GM21390 (cell line): ENCODE measurements around the gene SLIT3.
A peak's percentile ranks its signal among the peaks of the same experiment; 100 is the strongest.

Source experiments
- ATAC-seq: cut with Tn5 transposase; IDR thresholded peaks from one replicate; pipeline ENCODE4 v1.9.1; 2021; ENCODE audit not compliant: unreplicated experiment

SLIT3 gene

DNA sequence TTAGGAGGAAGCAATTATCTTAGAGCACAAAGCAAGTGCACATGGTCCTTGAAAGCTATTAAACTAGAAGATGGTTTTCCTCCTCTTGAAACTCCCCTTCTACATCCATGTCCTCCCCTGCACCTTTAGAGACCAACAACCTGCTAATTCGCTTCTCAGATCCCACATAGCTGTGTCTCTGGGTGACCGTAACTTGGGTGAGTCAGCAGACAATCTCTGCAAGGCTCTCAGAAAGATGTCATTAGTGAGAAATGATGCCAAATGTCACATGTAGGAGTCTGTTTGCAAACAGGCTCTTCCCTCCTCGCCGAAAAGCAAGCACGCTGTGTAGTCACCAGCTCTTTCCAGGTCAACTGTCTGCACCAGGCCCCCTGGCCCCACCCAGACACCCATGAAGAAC lies 291.8 kb downstream of the SLIT3 start:
- no peak for ATAC-seq

DNA sequence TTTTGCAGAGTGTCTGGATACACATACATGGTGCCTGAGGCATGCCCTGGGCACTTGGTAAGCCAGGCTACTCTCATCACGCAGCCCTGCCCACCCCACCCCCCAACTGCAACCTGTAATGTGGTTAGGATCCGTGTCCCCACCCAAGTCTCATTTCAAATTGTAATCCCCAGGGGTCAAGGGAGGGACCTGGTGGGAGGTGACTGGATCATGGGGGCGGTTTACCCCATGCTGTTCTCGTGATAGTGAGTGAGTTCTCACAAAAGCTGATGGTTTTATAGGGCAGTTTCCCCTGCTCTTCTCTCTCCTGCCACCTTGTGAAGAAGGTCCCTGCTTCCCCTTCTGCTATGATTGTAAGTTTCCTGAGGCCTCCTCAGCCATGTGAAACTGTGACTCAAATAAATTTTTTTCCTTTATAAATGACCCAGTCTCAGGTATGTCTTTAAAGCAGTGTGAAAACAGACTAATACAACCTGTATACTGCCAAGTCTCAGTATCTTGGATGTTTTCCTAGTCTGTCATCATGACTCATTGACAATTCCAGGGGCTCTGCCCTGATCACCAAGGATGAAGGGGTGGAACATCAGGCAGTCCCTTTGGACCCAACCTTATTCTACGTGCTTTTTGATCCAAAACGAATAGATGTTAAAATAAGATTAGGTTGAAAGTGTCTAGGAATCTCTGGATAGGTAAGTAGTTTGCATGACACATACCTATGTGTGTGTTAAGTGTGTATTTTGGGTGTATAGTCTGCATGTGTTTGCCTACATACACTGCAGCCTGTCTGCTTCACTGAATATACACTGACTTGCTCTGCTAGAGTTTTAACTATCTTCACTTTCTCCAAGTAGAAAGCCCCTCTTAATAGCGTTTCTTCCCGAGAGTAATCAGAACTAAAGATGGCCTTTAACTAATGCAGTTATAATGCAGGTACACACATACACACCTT lies 293.8 kb downstream of the SLIT3 start:
- no peak for ATAC-seq

DNA sequence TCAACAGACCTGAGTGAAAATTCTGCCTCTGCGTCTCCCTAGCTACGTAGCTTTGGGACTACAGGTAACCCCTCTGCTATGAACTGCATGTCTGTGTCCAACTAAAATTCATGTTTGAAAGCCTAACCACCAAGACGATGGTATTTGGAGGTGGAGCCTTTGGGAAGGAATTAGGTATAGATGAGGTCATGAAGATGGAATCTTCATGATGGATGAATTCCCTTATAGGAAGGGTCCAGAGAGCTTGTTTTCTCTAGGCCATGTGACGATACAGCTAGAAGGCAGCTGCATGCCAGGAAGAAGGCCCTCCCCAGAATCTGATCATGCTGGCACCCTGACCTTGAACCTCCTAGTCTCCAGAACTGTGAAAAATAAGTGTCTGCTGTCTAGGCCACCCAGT lies 296.4 kb downstream of the SLIT3 start:
- ATAC-seq = no peak

DNA sequence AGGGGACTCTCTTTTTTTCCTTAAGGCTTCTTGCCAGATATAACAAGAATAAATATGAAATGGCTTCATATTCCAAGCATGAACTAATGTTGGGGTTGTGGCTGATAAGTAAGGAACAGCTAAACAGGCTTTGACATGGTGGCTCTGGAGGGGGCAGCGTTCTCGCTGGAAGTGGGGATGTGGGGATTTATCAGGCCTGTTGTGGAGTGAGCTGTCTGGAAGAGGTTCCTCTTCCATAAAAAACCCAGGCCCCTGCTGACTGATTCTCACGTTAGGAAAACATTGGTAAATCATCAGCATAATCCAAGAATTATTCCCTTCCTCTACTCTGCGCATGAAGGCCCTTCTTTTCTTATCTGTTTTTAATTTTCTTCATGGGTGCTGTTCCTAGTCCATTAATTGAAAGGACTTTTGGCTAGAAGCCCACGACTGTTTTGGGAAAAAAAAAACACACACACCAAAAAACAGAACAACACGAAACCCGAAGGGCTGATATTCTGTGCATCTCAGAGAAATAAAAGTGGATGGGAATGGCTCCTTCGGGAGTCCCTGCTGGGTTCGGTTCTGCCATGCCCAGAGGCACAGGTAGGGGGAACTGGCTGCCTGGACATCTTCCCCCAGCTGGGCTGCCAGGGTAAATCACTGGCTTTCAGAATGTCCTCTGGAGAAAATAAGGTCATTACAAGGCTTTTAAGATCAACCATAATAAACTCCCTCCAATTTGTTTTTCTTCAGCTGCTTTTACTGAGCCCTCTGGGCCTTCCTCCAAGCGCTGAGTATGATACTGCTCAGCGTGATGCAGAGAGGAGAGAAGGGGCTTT lies 297.0 kb downstream of the SLIT3 start:
- no peak for ATAC-seq

DNA sequence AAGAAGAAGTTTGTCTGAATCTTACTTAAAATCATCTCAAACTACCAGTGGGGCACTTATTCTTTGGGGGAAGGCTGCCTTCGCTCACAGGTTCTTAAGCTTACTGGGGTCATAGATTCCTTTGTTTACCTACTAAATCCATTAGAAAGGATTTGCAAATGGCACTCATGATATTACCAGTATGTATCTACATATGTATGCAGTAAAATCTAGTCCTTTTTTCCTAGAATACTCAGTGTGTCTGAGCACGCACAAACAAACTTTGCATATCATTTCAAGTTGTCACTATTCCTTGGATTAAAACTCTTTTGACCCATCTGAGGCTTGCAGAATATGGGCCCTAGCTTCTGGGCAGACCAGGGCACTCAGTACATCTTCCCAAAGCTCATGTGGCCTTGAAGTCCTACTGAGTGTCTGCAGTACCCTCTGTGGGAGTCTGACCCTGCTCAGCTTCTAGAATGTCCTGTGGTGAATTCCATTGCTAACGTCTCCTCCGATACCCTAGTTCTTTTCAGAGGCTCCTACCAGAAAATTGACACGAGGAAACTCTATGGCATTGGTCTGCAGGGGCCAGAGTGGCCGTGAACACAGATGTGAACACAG lies 297.9 kb downstream of the SLIT3 start:
- ATAC-seq = no peak

DNA sequence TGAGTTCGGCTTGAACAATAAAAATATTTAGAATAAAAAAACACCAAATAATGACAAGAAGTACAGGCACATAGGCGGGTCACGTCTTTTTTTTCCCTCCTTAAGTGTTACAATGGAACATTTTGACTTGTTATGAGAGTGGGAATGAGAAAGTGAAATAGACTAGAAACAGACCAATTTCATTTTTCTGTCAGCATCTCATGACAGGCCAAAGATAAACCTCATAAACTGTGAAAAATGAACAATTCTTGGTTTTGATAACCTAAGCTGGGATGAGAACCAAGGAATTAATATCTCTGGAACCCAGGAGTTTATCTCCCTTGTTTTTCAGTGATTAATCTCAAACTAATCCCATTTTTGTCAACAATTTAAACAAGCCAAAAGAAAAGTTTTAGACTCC lies 299.5 kb downstream of the SLIT3 start:
- no peak for ATAC-seq

DNA sequence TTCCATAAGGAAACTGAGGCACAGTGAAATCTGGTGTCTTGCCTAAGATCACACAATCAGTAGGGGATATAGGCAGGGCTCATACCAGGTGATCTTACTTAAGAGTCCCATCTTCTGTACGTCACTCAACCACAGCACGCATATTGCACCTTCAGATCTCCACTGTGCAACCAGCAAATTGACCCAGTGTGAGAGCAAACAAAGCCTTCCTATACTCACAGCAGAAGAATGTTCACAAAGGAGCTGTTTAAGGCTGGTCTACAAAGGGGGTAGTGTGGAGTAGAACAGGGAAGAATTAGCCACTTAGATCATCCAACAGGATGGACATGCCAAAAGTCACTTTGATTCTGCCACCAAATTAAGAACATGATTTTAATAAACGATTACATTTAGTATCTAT lies 305.9 kb downstream of the SLIT3 start:
- no peak for ATAC-seq

DNA sequence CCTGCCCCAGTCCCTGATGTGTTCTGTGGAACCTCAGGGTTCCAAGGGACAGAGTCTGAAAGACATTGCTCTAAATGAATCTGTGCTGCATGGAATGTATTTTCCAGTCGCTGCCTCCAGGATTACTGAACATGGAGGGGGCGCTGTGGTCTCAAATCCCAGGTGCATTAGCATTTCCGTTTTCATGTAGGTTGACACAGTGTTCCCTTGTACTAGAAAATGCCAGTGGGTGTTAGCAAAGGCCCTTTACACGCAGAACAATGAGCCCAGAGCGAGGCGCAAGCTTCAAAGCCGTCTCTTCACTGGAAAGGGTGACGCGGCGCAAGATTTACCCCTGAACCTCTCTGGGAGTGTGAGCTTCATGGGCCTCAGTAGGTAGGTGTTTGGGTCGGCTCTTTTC lies 308.3 kb downstream of the SLIT3 start:
- ATAC-seq = no peak

DNA sequence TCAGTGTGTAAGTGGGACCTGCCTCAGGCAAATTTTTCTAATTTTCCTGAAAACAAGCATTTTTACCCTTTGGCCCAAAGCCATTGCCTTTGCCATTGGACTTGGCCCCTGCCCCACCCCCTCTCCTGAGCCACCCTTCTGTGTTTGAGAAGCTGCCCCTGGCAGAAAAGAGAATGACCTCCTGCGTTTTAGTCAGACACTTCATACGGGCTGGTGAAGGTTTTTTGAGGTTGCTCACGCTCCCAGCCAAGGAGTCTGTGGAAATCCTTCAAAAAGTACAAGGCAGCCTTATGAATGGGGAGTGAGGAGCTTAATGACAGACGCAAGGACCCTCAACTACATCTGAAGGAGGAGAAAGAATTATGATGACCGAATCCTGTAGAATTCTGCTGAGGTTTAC lies 308.9 kb downstream of the SLIT3 start:
- no peak for ATAC-seq

DNA sequence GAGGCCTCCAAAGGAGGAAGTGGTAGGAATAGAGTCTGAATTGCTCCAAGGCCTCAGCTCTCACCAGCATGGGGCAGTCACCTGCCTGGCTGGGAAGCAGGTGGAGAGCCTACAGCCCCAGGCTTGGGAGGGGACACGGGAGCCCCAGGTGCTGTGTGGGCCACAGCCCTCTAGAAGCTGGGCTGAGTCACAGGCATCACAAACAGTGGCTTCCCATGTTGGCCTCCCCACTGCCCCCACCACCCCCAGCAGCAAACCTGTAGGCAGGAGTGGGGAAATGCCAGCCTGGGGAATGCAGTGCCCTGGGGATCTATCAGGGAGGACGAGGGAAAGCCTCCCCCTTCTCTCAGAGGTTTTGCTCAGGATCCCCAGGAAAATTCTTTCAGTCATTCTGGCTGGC lies 309.6 kb downstream of the SLIT3 start:
- ATAC-seq = no peak

DNA sequence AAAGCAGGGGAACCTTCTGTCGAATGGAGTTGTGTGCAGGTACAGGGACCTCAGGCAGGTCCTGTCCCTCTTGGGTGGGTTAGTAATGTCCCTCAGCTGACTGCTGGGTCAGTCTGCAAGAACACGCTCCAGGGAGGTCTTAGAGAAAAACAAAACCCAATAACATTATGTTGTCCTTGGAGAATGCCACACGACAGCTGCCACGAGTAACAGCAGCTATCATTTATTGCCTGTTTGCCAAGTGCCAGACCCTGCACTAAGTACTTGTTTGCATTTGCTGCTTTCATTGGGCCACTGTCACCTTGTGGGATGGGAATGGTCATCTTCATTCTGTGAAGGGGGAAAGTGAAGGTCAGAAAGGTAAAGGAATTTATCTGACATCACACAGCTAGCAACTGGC lies 310.3 kb downstream of the SLIT3 start:
- ATAC-seq = no peak

DNA sequence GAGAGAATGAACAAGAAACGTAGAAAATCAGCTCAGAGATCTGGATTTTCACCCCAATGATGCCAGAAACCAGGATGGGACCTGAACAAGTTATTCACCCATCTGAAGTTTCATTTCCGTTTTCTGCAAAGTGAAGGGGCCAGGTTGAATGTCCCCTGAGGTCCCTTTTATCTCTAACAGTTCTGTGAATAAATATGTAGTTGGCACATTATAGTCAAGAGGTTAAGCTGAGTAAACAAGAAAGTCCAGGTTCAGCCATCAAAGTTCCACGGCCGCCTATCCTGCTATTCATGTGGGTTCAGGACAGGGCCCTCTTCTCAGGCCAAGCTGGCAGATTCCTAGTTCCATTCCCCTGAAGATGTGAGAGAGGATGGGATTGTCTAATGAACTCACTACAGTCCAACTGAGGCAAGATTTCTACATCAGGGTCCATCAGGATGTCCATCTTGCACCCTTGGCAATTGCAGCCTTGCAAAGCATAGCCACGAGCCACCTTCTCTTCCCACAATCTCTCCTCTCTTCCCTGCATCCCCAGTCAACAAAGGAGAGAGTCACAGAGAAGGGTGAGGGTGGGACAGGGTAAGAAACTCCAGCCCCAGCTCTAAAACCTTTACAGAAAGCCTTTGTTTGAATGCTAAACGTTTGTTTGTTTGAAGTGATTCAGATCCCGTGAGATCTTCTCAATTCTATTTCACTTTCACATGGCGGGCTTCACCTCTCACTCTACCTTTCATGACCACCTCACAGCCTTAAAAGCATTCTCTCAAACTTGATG lies 311.0 kb downstream of the SLIT3 start:
- no peak for ATAC-seq

DNA sequence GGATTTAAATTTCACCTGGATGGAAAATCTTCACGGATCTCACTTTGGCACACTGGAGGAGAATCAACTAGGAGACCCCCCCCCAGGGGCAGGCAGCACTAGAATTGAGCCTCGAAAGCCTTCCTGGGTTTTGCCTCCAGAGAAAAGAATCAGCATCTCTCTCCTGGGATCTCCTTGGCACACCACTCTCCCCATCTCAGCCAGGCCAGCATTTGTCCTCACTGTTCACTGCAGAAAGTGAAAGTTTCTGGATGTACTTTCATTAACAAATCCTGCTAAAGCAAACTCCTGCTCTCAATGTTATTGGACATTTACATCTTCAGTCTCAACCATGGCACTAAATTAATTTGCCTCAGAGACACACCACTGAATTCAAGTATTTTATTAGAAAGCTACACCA lies 312.2 kb downstream of the SLIT3 start:
- ATAC-seq = no peak

DNA sequence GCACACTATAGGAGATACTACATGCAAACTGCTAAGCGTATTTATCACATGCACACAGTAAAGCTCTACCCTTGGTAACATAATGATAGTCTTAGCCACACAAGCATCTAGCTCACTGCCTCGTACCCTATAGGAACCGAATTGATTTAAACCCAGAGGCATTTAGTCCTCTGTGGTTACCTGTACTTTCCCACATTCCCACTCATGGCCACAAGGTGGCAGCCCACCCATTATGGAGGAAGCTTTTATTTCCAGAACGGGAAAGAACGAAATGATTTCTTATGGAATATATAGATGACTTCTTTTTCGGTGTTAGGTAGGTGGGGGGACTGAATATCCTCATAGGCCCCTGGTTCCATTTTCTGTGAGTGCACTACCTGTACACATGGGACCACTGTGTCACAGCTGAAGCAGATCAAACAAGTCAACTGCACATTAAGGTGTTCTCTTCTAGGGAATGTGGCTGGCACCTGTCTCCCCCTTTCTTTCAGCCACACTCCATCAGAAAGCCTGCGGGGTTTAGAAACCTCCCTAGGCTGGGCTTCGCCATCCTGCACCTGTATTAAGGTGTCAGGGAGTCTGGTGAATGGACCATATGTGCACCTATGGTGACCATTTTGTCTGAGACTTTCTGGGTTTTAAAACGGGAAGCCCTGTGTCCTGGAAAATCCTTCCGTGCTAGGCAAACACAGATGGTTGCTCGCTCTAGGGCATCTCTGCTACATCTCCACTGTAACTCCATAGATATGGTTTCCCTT lies 313.2 kb downstream of the SLIT3 start:
- peak; percentile 52 for ATAC-seq

DNA sequence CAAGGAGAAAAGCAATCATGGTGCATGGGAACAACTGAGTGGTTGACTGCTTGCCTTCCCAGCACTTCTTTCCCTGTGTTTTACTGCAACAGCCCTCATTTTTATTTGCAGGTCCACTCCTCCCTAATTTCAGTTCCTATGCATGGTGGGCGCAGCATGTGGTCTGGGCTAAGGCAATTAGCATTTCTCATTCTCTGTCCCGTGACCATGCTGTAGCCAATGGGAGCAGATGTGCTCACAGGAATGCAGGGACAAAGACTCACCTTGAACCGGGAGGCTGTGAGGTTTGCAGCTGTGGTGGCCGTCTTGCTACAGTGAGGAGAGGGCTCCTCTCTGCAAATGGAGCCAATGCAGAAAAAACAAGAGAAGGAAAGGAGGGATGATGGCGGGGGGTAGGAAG lies 315.5 kb downstream of the SLIT3 start:
- no peak for ATAC-seq

DNA sequence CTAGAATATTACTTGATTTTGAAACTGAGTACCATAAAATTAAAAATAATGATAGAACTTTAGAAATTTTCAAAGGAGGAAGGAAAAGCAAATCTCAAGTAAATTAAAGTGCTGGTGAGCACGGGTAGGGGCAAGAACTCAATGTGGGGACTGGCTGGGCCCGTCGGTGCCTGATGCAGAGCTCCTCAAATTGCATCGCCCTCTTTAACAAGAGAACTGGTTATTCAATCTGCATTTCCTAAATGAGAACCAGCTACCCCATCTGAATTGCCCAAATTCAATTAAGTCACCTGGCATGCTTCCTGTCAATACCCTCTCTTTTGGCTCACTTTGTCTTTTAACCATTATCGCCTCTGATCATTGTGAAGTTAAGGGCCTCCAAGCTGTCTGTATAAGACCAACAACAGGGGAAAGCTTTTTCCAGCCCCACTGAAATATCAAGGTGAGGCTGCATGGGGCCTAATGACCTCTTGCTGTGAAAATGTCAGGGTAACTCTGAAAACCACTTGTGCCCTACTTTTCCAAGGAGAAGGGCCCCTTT lies 316.7 kb downstream of the SLIT3 start:
- ATAC-seq = no peak

DNA sequence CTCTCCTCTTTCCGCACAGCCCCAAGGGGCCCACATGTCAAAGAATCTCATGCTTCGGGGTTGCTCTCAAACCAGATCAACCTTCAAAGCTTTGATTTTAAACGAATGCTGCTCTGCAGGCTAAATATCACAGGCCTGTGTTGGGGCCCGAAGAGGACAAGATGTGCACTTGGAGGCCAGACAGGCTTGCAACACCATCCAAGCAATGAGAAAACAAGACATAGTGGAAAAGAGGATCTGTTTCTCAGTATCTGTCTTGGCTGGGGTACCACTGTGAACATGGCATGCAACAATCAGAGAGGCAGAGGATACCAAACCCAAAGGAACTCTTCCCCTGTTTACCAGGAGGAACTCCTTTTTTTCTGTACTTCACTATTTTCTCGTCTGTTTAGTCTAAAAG lies 321.8 kb downstream of the SLIT3 start:
- no peak for ATAC-seq

DNA sequence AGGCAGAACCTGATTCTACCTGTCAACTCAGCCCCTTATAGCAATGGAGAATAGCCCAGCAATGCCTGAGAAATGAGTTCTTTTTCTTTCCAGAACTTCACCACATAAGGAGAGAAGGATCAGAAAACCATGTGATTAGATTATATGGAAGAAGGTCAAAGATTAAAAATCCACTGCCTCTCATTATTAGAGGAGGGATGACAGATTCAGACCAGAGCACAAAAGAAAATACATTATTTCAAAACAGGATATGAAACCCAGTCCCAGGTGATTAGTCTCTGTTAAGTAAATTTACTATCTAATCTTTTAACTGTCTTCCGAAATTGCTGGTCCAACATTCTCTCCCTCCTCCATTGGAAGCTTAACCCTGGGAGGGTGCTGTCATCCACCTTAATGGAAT lies 322.4 kb downstream of the SLIT3 start:
- no peak for ATAC-seq

DNA sequence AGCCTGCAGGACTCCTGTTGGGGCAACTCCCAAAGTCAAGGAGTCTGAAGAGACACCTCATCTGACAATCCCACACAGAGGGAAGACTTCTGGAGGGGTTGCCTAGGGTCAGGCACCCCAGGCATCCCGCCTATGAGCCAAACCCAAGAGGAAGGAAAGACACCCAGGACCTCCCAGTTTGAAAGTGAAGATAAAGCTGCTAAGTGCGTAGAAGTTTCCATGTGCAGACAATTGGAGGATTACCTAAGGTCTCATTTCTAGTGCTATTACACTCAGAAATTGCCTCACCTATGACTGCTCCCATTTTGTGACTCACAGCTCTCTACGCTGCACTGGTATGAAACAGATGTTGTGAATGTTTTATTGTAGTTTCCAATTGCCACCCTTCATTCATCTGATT lies 322.9 kb downstream of the SLIT3 start:
- no peak for ATAC-seq
